RPMI8226 (cell line): Measurements from ENCODE around the gene POLR3B.
"Not testable (repeated sequence)": the region's sequence is repeated elsewhere in the genome, so short reads cannot be mapped to it uniquely, and the experiment has no call there.

ENCODE experiments used
- DNase-seq: peaks from one replicate; pipeline ENCODE4 v3.0.0-alpha.2; 2015

The POLR3B gene

GRCh38 chr12:106477627-106478026 is 120.1 kb downstream of the POLR3B start:
- DNase-seq = not testable (repeated sequence)

DNA sequence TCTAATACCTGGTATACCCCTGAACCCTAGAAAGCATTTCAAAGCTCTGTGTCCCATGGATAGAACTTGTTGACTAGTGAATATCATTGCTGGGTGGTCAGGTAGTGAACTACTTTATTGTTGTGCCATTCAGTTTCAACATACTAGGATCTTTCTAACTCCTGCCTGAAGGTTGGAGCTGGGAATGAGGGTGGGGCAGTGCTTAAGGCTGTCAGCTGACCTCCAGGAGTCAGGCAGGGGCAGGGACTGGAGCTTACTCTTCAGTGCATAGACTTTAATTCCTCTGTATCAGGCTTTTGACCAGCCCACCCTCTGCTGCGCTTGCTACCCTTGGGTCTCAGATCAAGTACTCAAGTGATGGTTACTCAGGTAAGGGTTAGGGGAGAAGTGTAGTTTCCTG is 122.7 kb downstream of the POLR3B start:
- DNase-seq = no peak

DNA sequence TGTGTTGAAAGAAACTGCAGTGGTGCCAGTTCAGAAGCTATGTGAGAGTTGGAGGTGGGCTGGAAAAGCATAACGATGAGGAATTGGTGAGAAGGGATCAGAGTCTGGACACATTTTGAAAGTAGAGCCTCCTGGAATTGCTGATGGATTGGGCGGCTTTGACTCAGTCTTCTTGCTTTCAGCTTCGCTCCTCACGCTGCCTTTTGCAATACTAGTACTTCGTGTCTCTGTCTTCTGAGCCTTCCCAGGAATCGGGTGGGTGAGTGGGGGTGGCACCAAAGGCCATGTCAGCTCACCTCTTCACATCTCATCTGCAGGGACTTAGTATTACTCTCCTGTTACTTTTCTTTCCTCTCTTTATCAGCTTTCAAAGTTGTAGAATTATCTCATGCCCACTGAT is 123.7 kb downstream of the POLR3B start:
- no peak for DNase-seq

GRCh38 chr12:106487664-106488063 is 130.1 kb downstream of the POLR3B start:
- DNase-seq = no peak

DNA sequence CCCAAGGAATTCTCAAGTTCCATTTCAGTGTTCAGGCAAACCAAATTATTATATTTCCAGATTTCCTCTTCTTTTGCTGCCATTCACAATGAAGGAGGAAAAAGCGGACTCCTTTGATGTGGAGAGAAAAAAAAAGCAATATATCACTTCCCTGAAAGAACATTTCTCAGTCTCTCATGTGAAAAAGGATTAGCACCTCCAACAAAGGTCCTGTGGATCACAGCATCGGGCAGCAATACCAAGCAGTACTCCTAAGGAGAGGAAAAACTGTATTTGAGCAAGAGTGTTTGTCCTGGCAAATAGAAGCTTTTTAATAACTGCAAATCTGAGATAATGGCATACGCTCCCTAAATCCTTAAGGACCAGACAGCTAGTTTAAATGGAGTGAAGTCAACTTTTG is 131.3 kb downstream of the POLR3B start:
- no peak for DNase-seq

DNA sequence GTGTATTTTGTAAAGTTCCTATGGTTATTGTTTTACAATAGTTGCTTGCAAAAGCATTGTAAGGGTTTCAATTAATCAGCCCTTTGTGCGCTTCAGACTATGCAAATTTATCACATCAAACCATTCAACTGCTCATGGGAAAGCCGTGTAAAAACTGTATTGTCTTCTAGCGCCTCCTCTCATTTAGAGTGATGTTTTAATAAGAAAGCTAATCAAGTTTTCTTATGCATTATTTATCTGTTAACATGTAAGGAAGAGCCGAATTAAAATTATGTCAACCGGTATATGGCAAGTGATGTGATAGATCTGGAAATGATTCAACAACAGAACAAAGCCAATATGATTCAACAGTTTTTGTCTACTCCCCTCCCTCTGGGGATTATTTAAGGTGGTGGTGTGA is 132.7 kb downstream of the POLR3B start:
- no peak for DNase-seq

- DNase-seq = no peak
Measured at GRCh38 chr12:106492857-106493256, 135.3 kb downstream of the POLR3B start.

- DNase-seq = no peak
Measured at GRCh38 chr12:106493531-106493930, 136.0 kb downstream of the POLR3B start.

GRCh38 chr12:106495354-106495965 is 137.9 kb downstream of the POLR3B start:
- no peak for DNase-seq

- DNase-seq = no peak
Measured at GRCh38 chr12:106498056-106498455, 140.5 kb downstream of the POLR3B start.

GRCh38 chr12:106499628-106500027 is 142.1 kb downstream of the POLR3B start:
- DNase-seq = no peak

DNA sequence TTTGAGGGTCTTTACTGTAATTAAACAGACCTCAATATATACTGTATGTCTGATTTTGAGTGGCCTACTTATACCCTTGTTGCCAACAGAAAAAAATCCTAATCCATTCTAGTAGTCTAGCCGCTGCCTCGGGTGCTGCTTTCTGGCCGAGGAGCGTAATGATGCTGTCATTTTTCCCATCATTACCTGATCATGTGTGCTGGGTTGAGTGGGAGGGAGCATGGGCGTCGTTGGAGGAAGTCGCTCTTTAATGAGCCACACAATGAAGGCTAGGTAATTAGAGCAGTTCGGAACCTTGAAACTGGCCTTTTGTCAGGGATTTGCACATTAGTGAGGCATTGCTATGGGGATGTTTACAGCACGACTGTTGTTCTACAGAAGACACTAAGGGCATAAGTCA is 149.1 kb downstream of the POLR3B start:
- DNase-seq = no peak

DNA sequence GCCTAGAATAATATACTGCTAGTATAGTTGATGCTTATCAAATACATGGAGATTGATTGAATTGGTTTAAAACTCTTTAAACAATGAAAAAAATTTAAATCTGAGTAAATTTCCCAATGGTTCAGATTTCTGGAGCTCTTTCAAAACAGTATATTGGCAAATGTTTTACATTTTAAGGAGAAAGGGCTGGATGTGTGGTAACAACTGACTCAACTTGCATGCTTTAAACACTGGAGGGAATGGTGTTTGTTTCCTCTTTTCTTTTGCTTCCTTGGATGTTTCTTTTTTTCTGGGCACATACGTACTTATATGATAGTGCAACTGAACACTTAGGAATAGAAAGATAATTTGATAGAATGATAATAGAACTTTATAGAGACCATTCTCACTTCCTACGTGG is 151.4 kb downstream of the POLR3B start:
- no peak for DNase-seq

- no peak for DNase-seq
Measured at GRCh38 chr12:106511365-106511764, 153.8 kb downstream of the POLR3B start.

GRCh38 chr12:106517314-106517713 is 159.8 kb downstream of the POLR3B start:
- no peak for DNase-seq

- DNase-seq = no peak
Measured at GRCh38 chr12:106519607-106520021, 162.1 kb downstream of the POLR3B start.

GRCh38 chr12:106521901-106522300 is 164.4 kb downstream of the POLR3B start:
- no peak for DNase-seq

DNA sequence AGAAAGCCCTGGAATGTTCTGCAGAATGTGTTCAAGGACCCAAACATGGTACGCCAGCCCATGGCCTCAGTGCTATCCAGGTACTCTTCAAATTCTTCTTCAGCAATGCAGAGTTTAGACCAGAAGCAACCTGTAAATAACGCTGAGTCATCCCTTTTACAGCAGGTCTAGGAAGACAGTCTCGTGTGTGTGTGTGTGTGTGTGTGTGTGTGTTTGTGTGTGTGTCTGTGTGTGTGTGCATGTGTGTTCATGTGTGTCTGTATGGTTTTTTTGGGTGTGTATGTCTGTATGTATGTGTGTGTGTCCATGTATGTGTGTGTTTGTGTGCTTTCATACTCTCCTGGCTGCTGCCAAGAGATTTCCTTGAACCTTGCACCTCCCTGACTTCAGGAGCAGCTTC is 165.2 kb downstream of the POLR3B start:
- DNase-seq = no peak

- DNase-seq = no peak
Measured at GRCh38 chr12:106527356-106527755, 169.8 kb downstream of the POLR3B start.

DNA sequence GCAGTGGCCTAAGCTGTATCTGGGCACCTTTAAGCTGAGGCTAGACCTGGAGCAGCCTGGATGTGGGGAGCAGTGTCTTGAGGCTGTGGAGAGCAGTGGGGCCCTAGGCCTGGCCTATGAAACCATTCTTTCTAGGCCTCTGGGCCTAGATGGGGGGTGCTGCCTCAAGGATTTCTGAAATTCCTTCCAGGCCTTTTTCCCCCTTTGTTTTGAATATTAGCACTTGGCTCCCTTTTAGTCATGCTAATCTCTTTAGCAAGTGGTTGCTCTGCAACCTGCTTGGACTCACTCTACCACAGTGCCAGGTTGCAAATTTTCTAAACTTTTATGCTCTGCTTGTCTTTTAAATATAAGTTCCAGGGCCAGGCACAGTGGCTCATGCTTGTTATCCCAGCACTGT is 183.7 kb downstream of the POLR3B start:
- no peak for DNase-seq

DNA sequence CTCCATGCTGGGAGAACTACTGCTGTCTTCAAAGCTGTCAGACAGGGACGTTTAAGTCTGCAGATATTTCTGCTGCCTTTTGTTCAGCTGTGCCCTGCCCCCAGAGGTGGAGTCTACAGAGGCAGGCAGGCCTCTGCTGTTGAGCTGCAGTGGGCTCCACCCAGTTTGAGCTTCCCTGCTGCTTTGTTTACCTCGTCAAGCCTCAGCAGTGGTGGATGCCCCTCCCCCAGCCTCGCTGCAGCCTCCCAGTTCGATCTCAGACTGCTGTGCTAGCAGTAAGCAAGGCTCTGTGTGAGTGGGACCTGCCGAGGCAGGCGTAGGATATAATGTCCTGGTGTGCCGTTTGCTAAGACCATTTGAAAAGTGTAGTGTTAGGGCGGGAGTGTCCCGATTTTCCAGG is 193.9 kb downstream of the POLR3B start:
- DNase-seq = peak; percentile 3

GRCh38 chr12:106552228-106552627 is 194.7 kb downstream of the POLR3B start:
- no peak for DNase-seq
